Measurements from ENCODE around the gene MUC2.

- TF ChIP-seq CTCF (IDR thresholded peaks at IDR 0.05 in 2 of 3, conservative IDR thresholded peaks at IDR 0.05 in 1 of 3; ENCODE audit: control insufficient read depth in 2 of 3, extremely low read depth in 1 of 3, insufficient read depth in 1 of 3, low read depth in 3 of 3, low read length in 3 of 3) (no peak), CHD1 (IDR thresholded peaks at IDR 0.05; ENCODE audit: low read depth, low read length) (no peak), TCF7 (IDR thresholded peaks at IDR 0.05; ENCODE audit: borderline replicate concordance) (no peak), TAF1 (IDR thresholded peaks at IDR 0.05; ENCODE audit: borderline replicate concordance, low read depth, low read length) (no peak), POLR2A (IDR thresholded peaks at IDR 0.05; ENCODE audit: low read depth, low read length) (no peak), REST (IDR thresholded peaks at IDR 0.05; ENCODE audit: low read depth, low read length) (no peak), CHD4 (IDR thresholded peaks at IDR 0.05) (no peak), USF2 (IDR thresholded peaks at IDR 0.05; ENCODE audit: borderline replicate concordance, low read depth, low read length) (no peak), KDM1A (IDR thresholded peaks at IDR 0.05; ENCODE audit: borderline replicate concordance) (no peak)
Measured at GRCh38 chr11:1059759-1060158, 14.9 kb upstream of the MUC2 start.
